GM18870 (cell line): ENCODE measurements around the gene ACVR1.
"Not testable (repeated sequence)": the region's sequence is repeated elsewhere in the genome, so short reads cannot be mapped to it uniquely, and the experiment has no call there.

ENCODE experiments used
- ATAC-seq: cut with Tn5 transposase; IDR thresholded peaks from one replicate; pipeline ENCODE4 v1.9.1; 2021; ENCODE audit warnings: moderate library complexity; ENCODE audit not compliant: unreplicated experiment

The ACVR1 gene

GRCh38 chr2:157725846-157726245, 150.3 kb downstream of the ACVR1 start:
- ATAC-seq, result no peak

- ATAC-seq, result no peak
These were observed 153.4 kb downstream of the ACVR1 start for GRCh38 chr2:157722580-157723234.

GRCh38 chr2:157720504-157720903, 155.6 kb downstream of the ACVR1 start:
- ATAC-seq, result no peak

- ATAC-seq, result not testable (repeated sequence)
These were observed 171.5 kb downstream of the ACVR1 start for GRCh38 chr2:157704653-157705052.

GRCh38 chr2:157704148-157704547, 172.0 kb downstream of the ACVR1 start:
- not testable (repeated sequence) for ATAC-seq

GRCh38 chr2:157699806-157700205, 176.3 kb downstream of the ACVR1 start:
- no peak for ATAC-seq

- ATAC-seq, result no peak
These were observed 177.1 kb downstream of the ACVR1 start for GRCh38 chr2:157699009-157699408.

- no peak for ATAC-seq
These were observed 177.7 kb downstream of the ACVR1 start for GRCh38 chr2:157698430-157698829.

- ATAC-seq, result no peak
These were observed 180.1 kb downstream of the ACVR1 start for GRCh38 chr2:157696036-157696435.

GRCh38 chr2:157692768-157693167, 183.4 kb downstream of the ACVR1 start:
- ATAC-seq, result no peak

GRCh38 chr2:157691695-157692094, 184.4 kb downstream of the ACVR1 start:
- ATAC-seq, result no peak

GRCh38 chr2:157691131-157691530, 185.0 kb downstream of the ACVR1 start:
- ATAC-seq, result no peak
